Activated CD4-positive, alpha-beta T cell treated with anti-CD3 and anti-CD28 coated beads for 4 hours (primary cell): ENCODE measurements around the gene KLHL22.
"Not testable (repeated sequence)": the region's sequence is repeated elsewhere in the genome, so short reads cannot be mapped to it uniquely, and the experiment has no call there.

Experiments used
- DNase-seq, 2 donors: peaks; one replicate each; pipeline ENCODE4 v3.0.0-alpha.2; 2020

KLHL22 gene, protein sequence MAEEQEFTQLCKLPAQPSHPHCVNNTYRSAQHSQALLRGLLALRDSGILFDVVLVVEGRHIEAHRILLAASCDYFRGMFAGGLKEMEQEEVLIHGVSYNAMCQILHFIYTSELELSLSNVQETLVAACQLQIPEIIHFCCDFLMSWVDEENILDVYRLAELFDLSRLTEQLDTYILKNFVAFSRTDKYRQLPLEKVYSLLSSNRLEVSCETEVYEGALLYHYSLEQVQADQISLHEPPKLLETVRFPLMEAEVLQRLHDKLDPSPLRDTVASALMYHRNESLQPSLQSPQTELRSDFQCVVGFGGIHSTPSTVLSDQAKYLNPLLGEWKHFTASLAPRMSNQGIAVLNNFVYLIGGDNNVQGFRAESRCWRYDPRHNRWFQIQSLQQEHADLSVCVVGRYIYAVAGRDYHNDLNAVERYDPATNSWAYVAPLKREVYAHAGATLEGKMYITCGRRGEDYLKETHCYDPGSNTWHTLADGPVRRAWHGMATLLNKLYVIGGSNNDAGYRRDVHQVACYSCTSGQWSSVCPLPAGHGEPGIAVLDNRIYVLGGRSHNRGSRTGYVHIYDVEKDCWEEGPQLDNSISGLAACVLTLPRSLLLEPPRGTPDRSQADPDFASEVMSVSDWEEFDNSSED

DNA sequence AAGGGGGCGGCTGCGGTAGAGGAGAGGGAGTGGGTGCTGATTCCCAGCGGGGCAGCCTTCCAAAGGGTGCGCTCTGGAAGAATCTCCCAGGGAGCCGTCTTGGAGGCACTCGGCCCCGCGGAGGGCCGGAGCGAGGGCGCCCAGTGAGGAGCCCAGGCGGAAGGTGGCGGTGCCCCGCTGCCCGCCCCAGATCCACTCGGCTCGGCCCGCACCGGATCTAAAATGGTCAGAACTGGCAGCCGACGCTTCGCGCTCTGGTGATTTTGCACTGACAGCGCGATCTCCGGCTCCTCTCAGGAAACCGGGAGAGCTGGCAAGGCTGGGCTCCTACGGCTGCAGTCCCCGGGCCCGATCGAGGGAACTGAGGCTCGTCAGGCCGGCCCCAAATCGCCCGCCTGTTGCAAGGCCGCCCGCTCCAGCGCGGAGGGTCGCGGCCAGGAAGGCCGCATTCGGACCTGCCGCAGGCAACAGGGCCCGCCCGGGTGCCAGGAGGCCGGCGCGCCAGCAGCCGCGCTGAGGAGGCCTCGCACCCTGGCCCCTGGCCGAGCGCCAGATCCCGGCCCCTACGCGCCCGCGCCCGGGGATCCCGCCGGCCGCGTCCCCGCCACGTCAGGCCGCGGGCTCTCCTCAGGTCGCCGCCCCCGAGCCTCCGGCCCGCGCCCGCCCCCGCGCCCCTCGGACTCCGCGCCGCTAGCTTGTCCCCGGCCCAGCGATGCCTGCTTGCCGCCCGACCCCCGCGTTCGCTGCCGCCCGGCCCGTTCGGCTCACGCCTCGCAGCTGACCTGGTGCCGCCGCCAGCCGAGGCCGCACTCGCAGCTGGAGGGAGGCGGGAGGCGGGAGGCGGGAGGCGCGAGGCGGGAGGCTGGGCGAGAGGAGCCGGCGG, at the start of gene KLHL22:
Gene KLHL22 (minus strand): TSS at position 818 of the 883 bp plus-strand sequence. CDS start 6,584 bp downstream, outside the sequence.
- DNase-seq: peak in 1 of 2 donors; percentile 12

DNA sequence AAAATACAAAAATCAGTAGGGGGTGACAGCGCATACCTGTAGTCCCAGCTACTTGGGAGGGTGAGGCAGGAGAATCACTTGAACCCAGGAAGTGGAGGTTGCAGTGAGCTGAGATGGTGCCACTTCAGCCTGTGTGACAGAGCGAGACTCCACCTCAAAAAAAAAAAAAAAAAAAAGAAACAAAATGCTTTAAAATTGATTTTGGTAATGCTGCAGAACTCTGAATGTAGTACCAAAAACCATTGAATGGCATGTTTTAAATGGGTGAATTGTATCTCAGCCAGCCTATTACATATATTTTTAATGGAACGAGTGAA, 49.7 kb upstream of the KLHL22 start:
- DNase-seq: not testable (repeated sequence)

DNA sequence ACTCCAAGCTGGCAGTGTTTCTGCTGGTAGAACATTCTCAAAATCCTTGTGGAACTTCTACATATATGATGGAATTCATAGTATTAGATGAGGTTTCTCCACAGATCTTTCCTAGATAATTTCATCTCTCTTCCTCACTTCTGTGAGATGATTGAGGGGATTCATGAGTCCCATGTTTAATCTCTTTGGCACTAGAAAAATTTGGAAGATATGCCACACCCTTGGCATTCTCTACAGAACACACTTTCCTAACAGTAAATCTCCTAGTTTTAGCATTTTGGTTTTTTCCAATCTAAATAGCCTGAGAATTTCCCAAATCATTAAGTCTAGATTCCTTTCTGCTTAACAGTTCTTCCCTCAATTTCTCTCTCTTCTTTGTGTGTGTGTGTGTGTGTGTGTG, 47.1 kb upstream of the KLHL22 start:
- DNase-seq: no peak

DNA sequence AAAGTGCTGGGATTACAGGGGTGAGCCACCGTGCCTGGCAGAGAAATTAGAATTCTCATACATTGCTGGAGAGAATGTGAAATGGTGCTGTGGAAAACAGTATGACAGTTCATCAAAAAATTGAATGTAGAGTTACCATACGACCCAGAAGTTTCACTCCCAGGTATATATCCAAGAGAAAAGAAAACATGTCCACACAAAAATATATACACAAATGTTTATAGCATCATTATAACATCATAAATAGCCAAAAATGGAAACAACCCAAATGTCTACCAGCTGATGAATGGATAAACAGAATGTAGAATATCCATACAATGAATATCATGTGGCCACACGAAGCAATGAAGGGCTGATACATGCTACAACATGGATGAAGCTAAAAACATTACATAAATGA, 46.5 kb upstream of the KLHL22 start:
- DNase-seq: no peak

DNA sequence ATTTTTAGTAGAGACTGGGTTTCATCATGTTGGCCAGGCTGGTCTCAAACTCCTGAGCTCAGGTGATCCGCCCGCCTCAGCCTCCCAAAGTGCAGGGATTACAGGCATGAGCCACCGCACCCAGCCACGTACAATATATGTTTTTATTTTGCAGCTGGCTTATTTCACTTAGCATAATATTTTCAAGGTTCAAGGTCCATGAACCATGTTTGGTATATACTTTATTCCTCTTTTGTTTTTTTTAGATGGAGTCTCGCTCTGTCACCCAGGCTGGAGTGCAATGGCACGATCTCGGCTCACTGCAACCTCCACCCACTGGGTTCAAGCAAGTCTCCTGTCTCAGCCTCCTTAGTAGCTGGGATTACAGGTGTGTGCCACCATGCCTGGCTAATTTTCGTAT, 43.3 kb upstream of the KLHL22 start:
- DNase-seq: not testable (repeated sequence)

DNA sequence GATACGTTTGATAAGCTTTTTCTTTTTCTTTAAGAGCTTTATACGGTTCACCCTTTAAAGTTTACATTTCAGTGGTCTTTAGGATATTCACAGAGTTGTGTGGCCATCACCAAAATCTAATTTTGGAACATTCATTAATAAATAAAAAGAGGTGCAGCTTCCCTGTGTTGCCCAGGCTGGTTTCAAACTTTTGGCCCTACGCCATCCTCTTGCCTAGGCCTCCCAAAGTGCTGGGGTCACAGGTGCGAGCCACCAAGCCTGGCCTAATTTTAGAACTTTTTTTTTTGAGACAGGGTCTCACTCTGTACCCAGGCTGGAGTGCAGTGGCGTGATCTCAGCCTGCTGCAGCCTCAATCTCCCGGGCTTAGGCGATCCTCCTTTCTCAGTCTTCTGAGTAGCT, 42.4 kb upstream of the KLHL22 start:
- no peak for DNase-seq

DNA sequence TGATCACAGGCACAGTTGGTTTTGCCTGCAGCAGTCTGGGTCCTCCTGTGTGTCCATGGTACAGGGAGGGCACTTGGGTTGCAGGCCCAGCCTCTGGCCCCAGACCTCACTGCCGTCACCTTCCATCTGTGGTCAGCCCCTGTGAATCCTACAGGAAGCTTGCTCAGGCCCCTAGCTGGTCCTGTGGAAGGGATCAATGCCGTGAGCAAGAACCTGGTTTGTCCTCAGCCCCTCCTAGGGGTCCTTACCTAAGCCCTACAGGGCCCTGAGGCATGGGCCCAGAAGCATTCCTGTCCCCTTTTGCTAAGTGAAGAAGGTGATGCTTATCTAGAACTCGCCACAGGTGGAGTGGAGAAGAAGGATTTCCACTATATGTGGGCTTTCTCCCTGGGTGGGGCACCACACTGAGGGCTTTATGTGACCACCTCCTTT, 41.7 kb upstream of the KLHL22 start:
- DNase-seq: no peak

DNA sequence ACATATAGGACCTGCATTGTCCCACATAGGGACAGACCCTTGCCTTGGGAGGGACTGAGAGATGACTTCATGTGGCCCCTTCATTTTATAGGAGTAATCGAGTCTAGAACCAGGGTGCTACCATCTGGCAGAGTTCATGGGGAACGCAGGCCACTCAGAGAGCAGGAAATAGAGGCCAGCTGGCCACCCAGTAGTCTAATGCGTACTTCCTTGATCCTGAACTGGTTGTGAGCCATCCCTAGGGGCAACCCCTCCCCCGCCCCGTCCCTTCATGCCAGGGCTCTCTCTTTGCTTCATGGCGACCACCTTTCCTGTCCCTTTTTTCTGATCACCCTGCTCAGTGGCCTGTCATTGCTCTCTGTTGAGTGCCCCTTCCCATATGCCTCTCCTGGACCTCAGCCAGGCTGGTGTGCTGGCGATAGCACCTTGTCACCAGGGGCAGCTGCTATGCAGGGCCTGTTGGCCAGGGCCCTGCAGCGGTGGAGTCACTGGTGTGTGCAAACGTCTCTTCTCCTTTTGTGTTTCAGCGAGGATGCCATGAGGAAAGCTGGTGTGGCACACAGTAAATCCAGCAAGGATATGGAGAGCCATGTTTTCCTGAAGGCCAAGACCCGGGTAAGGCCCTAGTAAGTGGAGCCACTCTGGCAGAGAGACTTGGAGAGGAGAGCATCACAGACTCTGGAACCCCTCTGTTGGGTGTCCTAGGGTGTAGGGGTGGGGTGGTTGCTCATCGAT, 41.2 kb upstream of the KLHL22 start:
- no peak for DNase-seq

DNA sequence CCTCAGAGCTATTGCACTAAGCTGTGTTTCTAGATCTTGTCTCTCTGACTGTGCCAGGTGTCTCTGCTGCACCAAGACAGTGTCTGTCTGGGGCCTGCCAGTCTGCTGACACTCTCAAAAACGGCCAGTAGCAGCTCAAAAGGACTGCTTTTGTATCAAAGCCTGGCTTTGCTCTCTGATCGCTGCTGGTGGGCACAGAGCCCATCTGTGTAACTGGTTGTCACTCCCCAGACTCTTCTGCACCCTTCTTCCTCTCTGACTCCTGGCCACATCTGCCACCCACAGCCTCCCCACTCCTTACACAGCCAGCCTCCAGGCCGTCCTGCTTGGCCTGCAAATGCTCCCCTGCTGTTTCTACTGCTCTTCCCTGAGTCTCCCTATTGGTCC, 38.3 kb upstream of the KLHL22 start:
- no peak for DNase-seq

DNA sequence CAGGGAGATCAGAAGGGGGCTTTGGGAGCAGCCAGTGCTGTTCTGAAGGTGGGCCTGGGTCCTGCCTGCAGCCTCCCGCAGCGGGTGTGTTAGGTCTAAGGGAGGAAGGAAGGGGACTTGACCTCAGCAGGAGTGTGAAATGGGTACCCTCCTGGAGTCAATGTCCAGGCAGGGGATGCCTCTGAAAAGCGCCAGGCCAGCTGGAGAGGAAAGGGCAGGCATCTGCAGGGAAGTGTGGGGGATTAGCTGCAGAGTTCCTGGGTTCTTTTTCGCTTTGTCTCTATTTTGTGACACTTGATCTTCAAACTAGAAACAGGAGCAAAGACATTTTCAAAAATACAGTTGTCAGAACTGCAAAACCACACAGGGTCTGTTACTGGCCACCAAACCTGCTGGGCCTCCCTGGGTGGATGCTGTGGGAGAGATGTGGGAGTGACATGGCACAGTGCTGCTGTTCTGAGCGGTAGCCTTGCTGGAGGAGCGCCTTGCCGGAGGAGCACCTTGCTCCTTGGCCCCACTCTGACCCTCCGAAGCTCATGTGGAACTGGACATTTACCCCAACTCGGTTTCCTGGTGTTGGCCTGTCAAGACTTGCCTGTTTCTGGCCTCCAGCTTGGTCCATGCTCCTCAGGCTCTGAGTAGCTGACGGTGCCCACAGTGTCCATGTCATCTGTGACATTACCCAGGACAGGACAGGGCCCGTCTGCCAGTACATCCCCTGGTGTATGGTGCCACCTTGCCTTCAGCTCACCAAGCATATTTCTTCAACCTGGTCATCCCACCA, 37.7 kb upstream of the KLHL22 start:
- DNase-seq: no peak

DNA sequence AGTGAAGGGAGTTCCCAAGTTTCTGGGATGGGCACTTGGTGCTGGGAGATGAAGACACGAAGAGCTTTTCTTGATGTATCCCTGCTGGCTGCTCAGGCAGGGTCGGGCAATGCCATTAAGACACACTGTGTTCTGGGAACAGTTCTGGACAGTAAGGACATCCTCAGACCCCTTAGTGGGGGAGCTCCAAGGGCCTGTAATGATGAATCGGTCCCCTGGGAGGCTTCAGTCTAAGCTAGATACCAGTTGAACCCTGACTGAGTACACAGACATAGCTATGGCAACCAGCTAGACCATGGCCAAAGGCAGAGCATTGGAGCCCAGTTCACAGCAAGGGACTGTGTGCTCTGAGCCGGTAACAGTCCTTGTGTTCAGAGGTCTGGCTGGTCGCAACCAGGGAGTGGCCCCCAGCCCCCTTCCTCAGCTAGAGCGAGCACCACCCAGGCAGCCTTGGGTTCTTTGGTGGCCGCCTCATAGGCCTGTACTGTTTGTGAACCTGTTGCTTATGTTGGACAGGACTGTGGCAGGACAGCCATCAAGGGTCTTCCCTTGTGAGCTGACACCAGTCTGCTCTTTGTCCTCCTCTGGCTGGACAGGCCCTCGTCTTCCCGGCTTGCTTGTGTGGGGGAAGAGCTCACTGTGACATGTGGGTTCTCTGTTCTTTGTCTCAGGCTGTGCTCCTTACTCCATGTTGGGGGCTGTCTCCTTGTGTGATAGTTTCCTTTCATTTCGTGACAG, 36.8 kb upstream of the KLHL22 start:
- DNase-seq: no peak

DNA sequence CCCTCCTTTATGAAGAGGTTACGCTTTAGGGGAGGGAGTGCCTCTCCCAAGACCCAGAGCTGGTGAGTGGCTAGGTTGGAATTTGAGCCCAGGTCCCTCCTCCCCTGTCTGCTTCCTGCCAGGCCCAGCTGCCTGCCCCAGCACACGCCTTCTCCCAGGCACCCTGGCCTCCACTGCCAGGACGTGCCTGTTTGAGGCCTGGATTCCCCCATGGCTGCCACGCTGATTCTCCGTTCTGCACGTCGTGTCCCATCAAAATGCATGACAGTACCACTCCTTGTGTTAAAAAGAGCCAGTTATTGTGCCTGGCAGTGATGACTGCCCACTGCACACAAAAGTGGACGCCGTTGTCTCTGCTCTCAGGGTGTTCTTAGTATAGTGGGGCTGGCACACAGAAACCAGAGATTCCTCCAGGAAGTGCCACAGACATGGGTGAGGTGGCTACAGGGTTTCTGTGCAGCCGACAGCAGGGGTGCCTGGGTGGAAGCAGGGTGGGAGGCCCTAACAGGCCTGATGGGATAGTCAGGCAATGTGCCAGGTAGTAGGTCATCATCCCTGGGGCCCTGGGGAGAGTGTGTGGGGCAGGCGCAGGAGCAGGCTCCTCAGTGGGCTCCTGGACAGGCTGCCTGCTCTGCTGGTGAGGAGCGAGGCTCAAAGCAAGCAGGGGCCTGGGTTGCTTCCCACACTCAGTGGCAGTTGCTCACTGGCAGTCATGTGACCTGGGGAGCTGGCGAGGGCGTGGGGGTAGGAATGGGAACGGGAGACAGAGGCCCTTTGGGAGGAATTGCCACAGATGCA, 36.0 kb upstream of the KLHL22 start:
- no peak for DNase-seq

DNA sequence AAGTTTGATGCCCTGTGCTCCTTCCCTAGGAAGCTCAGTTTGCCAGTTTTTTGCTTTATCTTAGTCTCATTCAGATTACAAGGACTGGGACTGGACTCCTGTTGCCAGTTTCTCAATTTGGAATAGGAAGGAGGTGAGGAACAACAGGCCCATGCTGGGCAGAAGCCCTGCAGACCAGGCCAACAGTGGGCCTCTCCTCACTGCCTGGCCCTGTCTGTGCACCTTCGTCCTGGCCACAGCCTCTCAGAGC, 35.5 kb upstream of the KLHL22 start:
- DNase-seq: no peak

DNA sequence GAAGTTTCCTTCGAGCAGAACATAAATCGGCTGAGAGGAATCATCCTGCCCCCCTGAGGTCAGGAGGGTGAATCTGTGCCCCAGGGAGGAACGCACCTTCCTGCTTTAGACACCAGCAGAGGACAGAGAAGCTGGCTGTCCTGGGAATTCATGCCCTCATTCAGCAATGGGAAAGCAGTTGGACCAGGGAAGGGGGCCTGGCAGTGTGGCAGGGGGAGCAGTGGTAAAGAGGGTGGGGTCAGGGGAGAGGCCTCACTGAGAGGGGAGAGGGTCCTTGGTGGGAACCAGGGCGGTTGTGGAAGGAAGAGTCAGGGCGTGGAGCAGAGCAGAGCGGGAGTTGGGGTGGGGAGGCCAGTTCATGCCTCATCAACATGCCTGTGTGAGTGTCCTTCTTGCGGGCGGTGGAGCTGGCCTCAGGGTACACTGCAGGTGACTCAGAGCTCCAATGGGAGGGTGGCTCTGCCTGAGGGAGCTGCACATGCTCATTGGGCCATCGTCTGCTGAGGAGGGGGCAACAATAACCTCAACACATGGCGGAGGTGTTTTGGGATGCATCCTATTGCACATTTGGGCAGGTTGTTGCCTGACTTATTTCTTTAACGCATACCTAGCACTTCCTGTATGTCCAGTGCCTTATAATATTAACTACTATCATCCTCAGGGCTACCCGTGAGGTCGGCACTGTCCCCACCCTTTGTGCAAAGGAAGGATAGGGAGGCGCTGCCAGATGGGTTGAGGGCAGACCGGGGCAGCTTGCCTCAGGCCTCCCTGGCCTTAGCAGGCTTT, 35.0 kb upstream of the KLHL22 start:
- no peak for DNase-seq

DNA sequence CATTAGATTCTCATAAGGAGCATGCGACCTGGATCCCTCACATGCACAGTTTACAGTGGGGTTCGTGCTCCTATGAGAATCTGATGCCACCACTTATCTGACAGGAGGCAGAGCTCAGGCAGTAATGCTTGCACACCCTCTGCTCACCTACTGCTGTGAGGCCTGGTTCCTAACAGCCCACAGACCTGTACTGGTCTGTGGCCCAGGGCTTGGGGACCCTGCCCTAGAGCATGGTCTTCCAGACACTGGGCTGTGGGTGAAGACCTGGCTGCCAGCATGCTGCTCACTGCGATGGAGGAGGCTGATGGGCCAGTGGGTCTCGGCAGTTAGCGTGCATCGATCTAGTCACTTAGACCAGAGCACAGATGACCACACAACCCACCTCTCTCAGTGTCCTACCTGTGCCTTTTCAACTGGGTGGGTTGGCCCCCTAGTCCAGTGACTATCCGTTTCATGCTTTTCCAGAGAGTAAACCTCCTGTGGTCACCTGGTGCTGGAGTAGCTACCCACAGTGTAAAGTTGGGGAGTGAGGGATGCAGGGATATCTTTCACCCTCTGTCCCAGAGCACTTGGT, 32.9 kb upstream of the KLHL22 start:
- DNase-seq: no peak

DNA sequence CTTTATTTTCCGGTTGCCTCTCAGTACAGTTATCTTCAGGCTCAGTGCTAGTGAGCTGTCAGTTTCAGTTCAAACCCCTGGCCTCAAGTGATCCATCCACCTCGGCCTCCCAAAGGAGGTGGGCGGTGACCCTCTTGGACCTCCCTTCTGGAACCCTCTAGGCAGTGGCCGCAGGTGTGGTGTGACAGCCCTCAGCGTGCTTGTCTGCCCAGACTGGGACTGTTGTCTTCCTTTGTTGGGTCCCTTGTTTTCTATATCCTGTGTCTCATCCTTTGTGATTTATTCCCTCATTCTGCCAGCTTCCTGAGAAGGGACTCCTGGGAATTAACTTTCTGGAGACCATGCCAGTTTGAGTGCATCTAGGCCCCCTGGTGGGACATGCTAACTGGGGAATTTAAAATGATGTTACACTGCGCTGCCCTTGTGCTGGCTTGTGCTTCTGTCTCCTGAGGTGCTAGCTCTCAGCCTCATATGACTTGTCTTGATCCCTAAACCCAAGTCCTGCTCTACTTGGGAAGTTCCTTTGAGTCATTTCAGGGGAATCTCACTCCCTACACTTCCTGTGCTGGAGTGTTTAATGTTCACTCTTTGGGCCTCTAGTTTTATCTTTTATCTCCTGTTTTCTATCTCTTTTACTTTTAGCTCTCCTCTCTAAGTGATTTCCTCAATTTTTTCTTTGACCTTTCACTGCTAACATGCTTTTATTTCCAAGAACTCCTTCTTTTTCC, 31.2 kb upstream of the KLHL22 start:
- no peak for DNase-seq

DNA sequence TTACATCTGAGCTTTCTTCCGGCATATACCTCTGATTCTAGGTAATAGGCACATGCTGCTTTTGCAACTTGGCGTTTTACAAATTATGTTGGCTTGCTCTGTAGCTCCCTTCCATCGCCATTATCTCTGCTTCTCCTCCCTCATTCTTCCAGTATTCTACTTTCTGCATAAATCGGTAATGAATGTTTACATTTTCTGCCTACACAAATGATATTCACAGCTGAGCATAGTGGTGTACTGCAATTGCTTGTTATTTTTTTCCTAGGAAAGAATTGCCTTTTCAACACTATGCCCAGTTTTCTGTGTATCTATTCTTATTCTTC, 30.7 kb upstream of the KLHL22 start:
- DNase-seq: no peak

DNA sequence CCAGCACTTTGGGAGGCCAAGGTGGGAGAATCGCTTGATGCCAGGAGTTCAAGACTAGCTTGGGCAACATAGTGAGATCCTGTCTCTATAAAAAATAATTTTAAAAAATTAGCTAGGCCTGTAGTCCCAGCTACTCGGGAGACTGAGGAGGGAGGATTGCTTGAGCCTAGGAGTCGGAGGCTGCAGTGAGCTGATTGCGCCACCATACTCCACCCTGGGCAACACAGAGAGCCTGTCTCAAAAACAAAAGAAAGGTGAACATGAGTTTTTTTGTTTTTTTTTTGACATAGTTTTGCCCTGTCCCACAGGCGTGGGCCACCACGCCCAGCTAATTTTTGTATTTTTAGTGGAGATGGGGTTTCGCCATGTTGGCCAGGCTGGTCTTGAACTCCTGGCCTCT, 29.5 kb upstream of the KLHL22 start:
- no peak for DNase-seq

DNA sequence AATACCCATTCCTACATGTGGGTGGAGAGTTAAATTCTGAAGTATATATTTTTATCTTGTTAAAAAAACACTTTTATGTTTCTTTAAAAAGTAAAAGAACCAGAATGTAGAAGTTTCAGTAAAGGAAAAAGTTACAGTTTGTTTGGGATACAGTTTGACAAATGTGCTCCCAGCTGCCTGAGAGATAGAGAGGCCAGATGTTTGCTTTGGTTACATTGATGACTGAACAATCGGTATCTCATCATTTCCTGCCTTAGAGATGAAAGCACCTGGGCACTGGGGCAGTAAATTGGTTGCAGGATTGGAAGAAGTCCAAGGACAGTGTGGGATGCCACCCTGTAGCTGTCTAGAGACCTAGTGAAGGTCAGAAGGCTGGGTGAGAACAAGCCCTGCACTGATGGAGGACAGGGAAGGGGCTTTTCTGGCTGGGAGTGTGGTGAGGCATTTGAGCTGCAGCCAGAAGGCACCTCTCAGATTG, 28.4 kb upstream of the KLHL22 start:
- DNase-seq: no peak
